ENCODE data around the gene ISM1.

ISM1 gene

DNA sequence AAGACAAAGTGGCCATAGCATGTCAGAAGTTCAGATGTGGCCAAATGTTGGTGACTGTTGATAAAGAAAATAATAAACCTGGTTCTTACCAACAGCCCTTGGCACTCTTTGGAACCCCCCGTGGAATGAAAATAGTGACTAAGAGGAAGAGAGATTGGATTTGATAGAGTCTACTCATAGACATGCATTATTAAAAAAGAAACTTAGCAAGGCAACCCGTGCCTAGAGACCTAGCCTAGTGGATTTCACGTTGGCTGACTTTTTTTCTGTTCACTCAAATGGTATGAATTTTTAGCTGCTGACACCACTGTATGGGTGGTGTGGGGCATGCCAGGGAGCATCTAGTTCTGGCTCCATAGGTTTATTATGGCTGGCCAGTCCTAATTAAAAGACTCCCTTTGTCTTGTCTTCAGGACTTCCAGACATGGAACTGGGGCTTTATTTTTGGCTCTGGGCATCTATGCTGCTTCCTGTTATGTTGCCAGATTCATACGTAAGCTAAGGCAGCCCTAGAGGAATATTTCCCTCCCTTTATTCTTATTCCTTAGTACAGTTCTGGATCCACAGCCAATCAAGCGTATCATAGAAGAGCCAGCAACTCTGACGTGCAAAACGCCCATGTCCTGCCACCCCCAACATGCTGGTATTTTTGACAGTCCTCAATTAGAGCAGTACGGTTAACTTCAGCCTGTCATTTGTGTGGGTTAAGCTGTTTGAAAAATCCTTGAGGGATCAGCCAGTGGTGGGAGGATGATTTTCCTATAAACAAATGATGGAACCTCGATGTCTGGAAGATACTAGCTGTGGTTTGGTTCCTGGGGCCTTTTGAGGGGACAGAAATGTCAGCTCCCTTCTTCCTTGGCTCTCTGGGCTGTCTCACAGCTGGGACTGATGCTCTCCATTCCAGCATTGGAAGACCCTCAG is 127.5 kb downstream of the ISM1 start:
- no peak for DNase-seq (ENCODE audit: low spot score)

DNA sequence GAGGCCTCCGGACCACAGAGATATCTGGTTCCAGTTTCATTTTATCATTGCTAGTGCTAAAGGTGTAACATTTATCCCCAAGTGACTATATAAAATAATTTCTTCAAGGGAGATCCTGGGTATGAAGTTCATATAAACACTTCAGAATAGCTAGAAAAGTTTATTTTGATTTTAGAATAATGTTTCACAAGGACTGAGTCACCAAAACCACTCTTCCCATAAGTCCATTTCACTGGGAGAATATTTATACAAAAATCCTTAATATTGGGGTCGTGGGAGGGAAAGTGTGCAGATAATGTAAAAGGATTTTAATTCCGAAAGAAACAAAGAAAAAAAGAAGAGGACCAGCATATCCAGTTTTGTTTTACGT is 128.1 kb downstream of the ISM1 start:
- DNase-seq (ENCODE audit: low spot score): no peak

All from kidney capillary endothelial cell (primary cell).